Mesothelial cell of epicardium (in vitro differentiated cells): ENCODE measurements around the gene PCYOX1L. TPM values are rescaled to one million over a fixed set of nuclear protein-coding genes. Genes with fewer than 3 reads are reported as not detected.

Experiments used
- DNase-seq, 2 experiments: peaks; one replicate each; pipeline ENCODE4 v3.0.0; 2021; ENCODE audit warnings: low spot score in 2 of 2; ENCODE audit not compliant: unreplicated experiment in 2 of 2
- H3K27ac Mint-ChIP-seq: 2 replicates; pipeline ENCODE4 v1.8.0; 2021; ENCODE audit warnings: mixed read lengths
- H3K27me3 Mint-ChIP-seq: 2 replicates; pipeline ENCODE4 v1.8.0; 2021; ENCODE audit warnings: low read depth, mixed read lengths
- H3K36me3 Mint-ChIP-seq: 2 replicates; pipeline ENCODE4 v1.8.0; 2021; ENCODE audit warnings: mixed read lengths
- H3K4me1 Mint-ChIP-seq: 2 replicates; pipeline ENCODE4 v1.8.0; 2021; ENCODE audit warnings: mixed read lengths
- H3K4me3 Mint-ChIP-seq: 2 replicates; pipeline ENCODE4 v1.8.0; 2021; ENCODE audit warnings: mild to moderate bottlenecking, moderate library complexity, mixed read lengths
- H3K9me3 Mint-ChIP-seq: 2 replicates; pipeline ENCODE4 v1.8.0; 2021; ENCODE audit warnings: mixed read lengths
- total RNA-seq: library from RNA; stranded (reverse); gene quantifications from 3 replicates; pipeline ENCODE4 v1.2.1, GENCODE V29; 2021
- TF ChIP-seq, protein P1 (sequence below): fragments of 200-600 bp; sonication (generic); IDR thresholded peaks from one replicate; pipeline ENCODE4 v1.5.0; 2021; ENCODE audit warnings: antibody characterized with exemption; ENCODE audit not compliant: unreplicated experiment

PCYOX1L gene
- total RNA-seq, 1 donor from 2014 or later = 23.2 TPM

DNA sequence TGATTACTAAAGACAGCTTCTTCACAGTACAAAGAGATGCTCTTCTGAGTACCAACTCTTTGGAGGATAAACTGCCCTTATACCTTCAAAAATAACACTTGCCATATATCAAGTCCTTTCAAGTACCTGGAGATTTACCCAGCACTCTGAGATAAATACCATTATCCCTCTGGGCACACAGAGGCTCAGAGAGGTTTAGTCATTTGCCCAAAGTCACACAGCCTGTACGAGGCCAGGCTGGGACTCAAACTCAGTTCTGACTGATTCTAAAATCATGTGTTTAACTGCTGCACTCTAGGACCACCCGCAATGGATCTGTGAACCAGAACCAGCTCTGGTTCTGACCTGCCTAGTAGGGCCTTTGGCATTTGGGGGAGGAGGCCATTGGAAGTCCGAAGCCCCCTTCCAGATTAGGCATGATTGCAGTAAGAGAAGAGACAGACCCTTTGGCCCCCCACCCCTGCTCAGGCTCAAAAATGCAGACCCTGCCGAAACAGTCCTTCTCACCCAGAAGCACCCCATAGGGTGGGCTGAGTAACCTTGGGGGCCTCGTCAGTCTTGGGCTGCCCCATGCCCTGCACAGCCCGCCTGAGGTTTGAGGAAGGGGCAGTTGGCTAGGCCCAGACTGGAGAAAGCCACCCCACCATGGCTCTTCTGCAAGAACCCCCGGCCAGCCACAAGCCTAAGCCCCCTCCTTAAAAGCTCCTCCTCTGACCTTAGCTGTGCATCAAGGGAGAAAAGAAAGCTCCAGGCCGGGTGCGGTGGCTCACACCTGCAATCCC lies 54.1 kb downstream of the PCYOX1L start:
- peaks cover 53% of the 10 kb centered on the region for H3K4me1 Mint-ChIP-seq
- H3K27ac Mint-ChIP-seq = peak overlapping the region; percentile 9
- H3K27me3 Mint-ChIP-seq = no peaks in the 10 kb centered on the region
- H3K36me3 Mint-ChIP-seq = no peaks in the 10 kb centered on the region
- no peak for DNase-seq
- TF ChIP-seq, protein P1, sequence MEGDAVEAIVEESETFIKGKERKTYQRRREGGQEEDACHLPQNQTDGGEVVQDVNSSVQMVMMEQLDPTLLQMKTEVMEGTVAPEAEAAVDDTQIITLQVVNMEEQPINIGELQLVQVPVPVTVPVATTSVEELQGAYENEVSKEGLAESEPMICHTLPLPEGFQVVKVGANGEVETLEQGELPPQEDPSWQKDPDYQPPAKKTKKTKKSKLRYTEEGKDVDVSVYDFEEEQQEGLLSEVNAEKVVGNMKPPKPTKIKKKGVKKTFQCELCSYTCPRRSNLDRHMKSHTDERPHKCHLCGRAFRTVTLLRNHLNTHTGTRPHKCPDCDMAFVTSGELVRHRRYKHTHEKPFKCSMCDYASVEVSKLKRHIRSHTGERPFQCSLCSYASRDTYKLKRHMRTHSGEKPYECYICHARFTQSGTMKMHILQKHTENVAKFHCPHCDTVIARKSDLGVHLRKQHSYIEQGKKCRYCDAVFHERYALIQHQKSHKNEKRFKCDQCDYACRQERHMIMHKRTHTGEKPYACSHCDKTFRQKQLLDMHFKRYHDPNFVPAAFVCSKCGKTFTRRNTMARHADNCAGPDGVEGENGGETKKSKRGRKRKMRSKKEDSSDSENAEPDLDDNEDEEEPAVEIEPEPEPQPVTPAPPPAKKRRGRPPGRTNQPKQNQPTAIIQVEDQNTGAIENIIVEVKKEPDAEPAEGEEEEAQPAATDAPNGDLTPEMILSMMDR = no peak
- H3K4me3 Mint-ChIP-seq = no peak overlapping the region
- no peaks in the 10 kb centered on the region for H3K9me3 Mint-ChIP-seq

DNA sequence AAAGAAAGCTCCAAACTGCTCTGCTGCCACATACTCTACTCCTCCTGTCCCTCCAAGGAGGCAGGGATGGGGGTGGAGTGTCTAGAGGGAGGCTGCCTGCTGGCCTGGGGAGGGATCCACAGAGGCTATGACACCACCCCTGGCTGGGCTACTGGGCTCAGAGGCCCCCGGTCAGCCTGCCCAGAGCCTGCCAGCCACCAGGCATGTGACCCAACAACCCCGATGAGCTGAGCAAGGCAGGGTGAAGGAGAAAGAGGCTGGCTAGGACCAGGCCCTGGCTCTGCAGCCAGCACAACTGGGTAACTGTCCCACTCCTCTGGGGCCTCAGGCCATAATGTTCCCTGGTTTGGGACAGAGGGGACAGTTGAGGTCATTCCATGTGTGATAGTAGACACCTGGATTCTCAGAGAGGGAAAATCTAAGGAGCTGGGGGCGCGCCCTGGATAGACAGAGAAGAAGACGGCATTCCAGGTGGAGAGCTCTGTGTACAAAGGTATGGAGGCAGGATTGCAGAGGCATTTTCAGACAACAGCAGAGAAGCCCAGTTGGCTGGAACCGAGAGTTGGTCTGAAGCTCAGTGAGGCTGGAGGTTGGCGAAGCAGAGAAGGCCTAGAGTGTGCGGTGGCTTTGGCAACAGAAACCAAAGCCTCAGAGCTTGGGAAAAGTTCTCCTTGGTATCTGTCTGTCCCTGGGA lies 55.1 kb downstream of the PCYOX1L start:
- TF ChIP-seq, protein P1 = no peak
- Mint-ChIP-seq H3K27me3 (no peaks in the 10 kb centered on the region), H3K27ac (peak overlapping the region; percentile 77), H3K4me3 (no peak overlapping the region), H3K36me3 (no peaks in the 10 kb centered on the region), H3K9me3 (no peaks in the 10 kb centered on the region), H3K4me1 (peaks cover 53% of the 10 kb centered on the region)
- DNase-seq = no peak

DNA sequence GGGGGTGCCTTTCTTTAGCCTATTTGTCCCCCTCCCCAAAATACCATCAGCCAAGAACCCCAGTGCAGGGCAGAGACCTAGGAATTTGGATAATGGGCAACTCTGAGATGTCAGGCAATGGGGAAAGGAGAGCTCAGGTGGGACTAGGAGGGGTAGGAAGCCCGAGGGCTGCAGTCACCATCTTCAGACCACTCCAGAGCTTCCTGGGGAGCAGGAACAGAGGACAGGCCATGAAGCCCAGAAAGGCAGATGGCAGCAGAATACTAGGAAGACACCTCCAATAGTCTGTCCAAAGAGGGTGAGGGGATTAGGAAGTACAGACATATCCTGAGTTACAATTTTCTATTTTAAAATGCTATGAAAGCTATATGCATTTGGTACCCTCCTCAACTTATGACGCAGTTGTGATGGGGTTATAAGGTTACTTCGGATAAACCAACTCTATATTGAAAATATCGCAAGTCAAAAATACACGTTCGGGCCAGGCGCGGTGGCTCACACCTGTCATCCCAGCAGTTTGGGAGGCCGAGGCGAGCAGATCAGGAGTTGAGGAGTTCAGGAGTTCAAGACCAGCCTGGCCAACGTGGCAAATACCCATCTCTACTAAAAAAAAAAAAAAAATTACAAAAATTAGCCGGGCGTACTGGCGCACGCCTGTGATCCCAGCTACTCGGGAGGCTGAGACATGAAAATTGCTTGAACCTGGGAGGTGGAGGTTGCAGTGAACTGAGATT lies 55.8 kb downstream of the PCYOX1L start:
- Mint-ChIP-seq H3K27ac (peak overlapping the region; percentile 77), H3K4me3 (no peak overlapping the region), H3K27me3 (no peaks in the 10 kb centered on the region), H3K4me1 (peaks cover 54% of the 10 kb centered on the region), H3K36me3 (no peaks in the 10 kb centered on the region), H3K9me3 (no peaks in the 10 kb centered on the region)
- DNase-seq = no peak
- TF ChIP-seq, protein P1 = no peak

- Mint-ChIP-seq H3K4me1 (peaks cover 52% of the 10 kb centered on the region), H3K27ac (peak overlapping the region; percentile 88), H3K4me3 (no peak overlapping the region), H3K9me3 (no peaks in the 10 kb centered on the region), H3K36me3 (no peaks in the 10 kb centered on the region), H3K27me3 (no peaks in the 10 kb centered on the region)
- DNase-seq = no peak
- TF ChIP-seq, protein P1 = no peak
Measured at GRCh38 chr5:149414405-149415065, 56.7 kb downstream of the PCYOX1L start.
